H1 (cell line): ENCODE data around the gene EMID1. TPM values are rescaled to one million over a fixed set of nuclear protein-coding genes. Genes with fewer than 3 reads are reported as not detected.

Experiments used
- TAF1 ChIP-seq: IDR thresholded peaks from 2 replicates; pipeline ENCODE4 v1.6.1; 2011; ENCODE audit warnings: mild to moderate bottlenecking, low read depth, low read length
- polyA plus RNA-seq, 7 experiments: library from polyadenylated mRNA; depleted of rRNA in 3 of 7; stranded (reverse) in 5 of 7; unstranded in 2 of 7; fragments of >200 nt in 5 of 7; fragments of 200-250 nt in 2 of 7; gene quantifications; 1 replicate in 5 of 7; 2 replicates in 1 of 7; 4 replicates in 1 of 7; pipeline versions ENCODE4 v1.2.1 to v1.2.3, GENCODE V29; 2011 to 2013; ENCODE audit warnings: missing spikeins in 2 of 7, mixed read lengths in 2 of 7
- total RNA-seq: library from RNA; stranded (reverse); fragmentation: NEBNext Ultra II Directional; extraction: Animal tissue kit (Norgen Biotek cat#: 25700); gene quantifications from 2 replicates; pipeline ENCODE4 v1.2.1, GENCODE V29; 2021

EMID1 gene
- total and polyA plus RNA-seq, 2 of the 8 experiments (the other 6 are each of a cell fraction or from before 2014, with no cell fraction given): 3.9 to 7.4 TPM

DNA sequence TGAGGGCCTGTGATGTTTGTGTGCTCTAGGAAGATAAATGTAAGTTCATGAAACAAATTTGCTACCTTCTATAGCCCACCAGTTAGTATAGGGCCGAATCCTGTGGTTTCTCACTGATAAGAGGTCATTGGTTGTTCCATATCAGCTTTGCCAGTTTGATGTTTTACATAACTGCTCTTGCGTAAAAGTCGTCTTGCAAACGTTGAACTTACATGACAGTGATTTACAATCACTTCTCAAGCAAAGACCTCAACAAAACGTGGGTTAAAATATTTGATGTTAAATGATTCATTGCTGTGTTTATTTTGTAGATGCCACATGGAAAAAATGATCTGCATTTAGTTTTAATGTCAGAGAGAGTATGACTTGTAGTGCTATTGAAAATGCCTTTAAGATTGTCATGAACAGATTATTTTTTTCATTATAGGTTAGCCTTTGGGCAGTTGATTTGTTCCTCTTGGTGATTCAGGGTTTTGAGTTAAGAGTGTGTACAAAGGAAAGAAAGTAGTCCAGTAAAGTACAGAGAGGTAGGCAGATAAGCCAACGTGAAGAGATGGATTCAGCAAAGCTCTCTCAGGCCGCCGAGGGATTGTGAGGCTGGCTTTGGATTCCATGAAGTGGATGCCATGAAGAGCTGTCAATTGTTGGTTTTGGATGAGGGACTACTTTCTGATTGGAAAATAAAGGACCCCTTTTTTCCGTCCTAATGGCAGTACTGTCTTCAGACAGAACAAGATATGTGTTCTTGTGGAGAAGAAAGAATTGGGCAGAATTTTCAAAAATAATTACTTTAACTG is 65.0 kb downstream of the EMID1 start (continued):
- TF ChIP-seq TAF1: no peak
